IPS-20b (cell line): ENCODE results near the gene PKIG.

Experiments
- H3K27ac ChIP-seq: one replicate; pipeline ENCODE4 v1.5.1; 2013; ENCODE audit warnings: low read length
- H3K27me3 ChIP-seq: 2 replicates; pipeline ENCODE4 v1.6.1; 2013; ENCODE audit warnings: mild to moderate bottlenecking, low read length, inconsistent platforms; ENCODE audit not compliant: insufficient read depth
- H3K36me3 ChIP-seq: 2 replicates; pipeline ENCODE4 v1.6.1; 2013; ENCODE audit warnings: low read depth, mild to moderate bottlenecking, inconsistent platforms, low read length, moderate library complexity; ENCODE audit not compliant: insufficient read depth
- H3K4me1 ChIP-seq: 2 replicates; pipeline ENCODE4 v1.6.1; 2013; ENCODE audit warnings: mild to moderate bottlenecking, control low read depth, inconsistent platforms, low read length, moderate library complexity; ENCODE audit not compliant: insufficient read depth
- H3K4me3 ChIP-seq: 2 replicates; pipeline ENCODE4 v1.5.1; 2013; ENCODE audit warnings: mild to moderate bottlenecking, low read length, inconsistent platforms
- H3K9ac ChIP-seq: 2 replicates; pipeline ENCODE4 v1.6.1; 2013; ENCODE audit warnings: low read depth, mild to moderate bottlenecking, inconsistent platforms, low read length, moderate library complexity
- H3K9me3 ChIP-seq: 2 replicates; pipeline ENCODE4 v1.6.1; 2013; ENCODE audit warnings: mild to moderate bottlenecking, low read depth, low read length, inconsistent platforms; ENCODE audit not compliant: insufficient read depth

PKIG gene

GRCh38 chr20:44610313-44610962 is 28.1 kb downstream of the PKIG start:
- no peak overlapping the region for H3K9ac ChIP-seq

DNA sequence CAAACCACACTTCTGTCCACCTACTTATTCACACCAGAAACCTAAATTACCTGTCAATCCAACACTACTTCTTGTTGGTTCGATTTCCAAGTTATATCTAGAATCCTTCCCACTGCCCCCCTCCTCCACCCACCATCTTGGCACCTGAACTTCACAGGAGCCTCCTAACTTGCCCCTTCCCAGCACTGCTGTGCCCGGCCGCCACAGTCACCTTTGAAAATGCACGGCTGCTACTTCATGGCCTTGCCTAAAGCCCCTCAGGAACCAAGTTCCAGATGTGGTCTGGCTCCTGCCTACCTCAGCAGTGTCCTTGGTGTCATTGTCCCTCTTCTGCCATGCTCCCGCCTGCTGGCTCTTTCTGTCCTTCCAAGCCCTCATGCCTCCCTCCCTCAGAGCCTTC is 31.2 kb downstream of the PKIG start:
- Histone ChIP-seq H3K27me3 (peaks cover 5% of the 10 kb centered on the region), H3K4me3 (no peak overlapping the region), H3K4me1 (peaks cover 24% of the 10 kb centered on the region), H3K36me3 (peaks cover 14% of the 10 kb centered on the region; the same call in 1 of the 2 replicates), H3K27ac (no peak overlapping the region), H3K9me3 (no peaks in the 10 kb centered on the region), H3K9ac (no peak overlapping the region)

More at GRCh38 chr20:44610313-44610962, 28.1 kb downstream of the PKIG start:
- H3K27ac ChIP-seq, result no peak overlapping the region
- peaks cover 10% of the 10 kb centered on the region; the same call in 1 of the 2 replicates for H3K36me3 ChIP-seq
- H3K9me3 ChIP-seq, result no peaks in the 10 kb centered on the region
- H3K4me1 ChIP-seq, result peaks cover 12% of the 10 kb centered on the region
- no peaks in the 10 kb centered on the region for H3K27me3 ChIP-seq
- no peak overlapping the region for H3K4me3 ChIP-seq

DNA sequence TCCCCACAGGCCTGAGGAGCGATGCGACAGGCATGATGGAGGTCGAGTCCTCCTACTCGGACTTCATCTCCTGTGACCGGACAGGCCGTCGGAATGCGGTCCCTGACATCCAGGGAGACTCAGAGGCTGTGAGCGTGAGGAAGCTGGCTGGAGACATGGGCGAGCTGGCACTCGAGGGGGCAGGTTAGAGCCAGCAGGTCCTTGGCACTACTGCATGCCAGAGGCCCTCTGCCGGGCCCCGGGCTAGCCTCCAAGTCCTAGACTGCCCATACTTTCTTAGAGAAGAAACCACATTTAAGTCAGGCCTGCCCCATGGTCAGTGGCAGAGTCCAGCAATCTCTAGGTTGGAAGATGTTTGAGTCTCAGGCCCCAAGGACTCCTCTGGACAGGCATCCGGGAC is 32.1 kb downstream of the PKIG start:
- Histone ChIP-seq H3K27ac (no peak overlapping the region), H3K4me1 (peaks cover 18% of the 10 kb centered on the region), H3K9ac (no peak overlapping the region), H3K4me3 (no peak overlapping the region), H3K9me3 (no peaks in the 10 kb centered on the region), H3K27me3 (peaks cover 14% of the 10 kb centered on the region), H3K36me3 (peaks cover 22% of the 10 kb centered on the region)

DNA sequence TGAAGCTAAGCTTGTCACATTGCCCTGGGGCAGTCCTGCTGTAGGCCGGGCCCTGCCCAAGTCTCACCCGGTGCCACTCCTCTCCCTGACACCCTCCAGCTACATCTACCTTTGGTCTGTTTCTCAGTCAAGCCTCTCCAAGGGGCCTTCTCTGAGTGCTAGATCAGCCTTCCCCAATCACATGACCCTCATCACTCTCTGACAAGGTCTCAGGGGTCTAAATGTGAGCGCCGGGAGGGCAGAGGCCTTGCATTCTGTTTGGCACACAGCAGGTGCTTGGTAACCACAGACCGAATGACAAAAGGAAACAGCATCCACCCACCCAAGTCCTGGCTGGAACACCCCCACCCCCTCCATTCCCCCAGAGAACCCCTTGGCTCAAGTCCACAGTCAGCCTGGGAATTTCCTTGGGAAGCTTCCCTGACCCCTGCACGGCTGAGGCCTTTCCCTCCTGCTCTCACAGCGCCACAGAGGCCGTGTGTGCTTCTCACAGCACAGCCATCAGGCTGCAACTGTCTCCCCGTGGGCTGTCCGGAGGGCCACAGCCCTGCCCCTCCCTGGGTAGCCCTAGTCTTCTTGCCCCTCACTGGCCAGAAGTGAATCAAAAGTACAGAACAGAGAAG is 32.9 kb downstream of the PKIG start:
- Histone ChIP-seq H3K9ac (no peak overlapping the region), H3K4me3 (0 out of 2 replicates have a peak overlapping the region, but pooled peaks have one; percentile 11), H3K9me3 (no peaks in the 10 kb centered on the region), H3K27me3 (peaks cover 22% of the 10 kb centered on the region), H3K36me3 (peaks cover 30% of the 10 kb centered on the region), H3K27ac (no peak overlapping the region), H3K4me1 (peaks cover 16% of the 10 kb centered on the region; the same call in 1 of the 2 replicates)

GRCh38 chr20:44615876-44616603 is 33.7 kb downstream of the PKIG start:
- Histone ChIP-seq H3K9ac (no peak overlapping the region), H3K27ac (no peak overlapping the region), H3K36me3 (peaks cover 37% of the 10 kb centered on the region), H3K4me1 (peaks cover 16% of the 10 kb centered on the region; the same call in 1 of the 2 replicates), H3K9me3 (no peaks in the 10 kb centered on the region), H3K4me3 (no peak overlapping the region), H3K27me3 (peaks cover 29% of the 10 kb centered on the region)

DNA sequence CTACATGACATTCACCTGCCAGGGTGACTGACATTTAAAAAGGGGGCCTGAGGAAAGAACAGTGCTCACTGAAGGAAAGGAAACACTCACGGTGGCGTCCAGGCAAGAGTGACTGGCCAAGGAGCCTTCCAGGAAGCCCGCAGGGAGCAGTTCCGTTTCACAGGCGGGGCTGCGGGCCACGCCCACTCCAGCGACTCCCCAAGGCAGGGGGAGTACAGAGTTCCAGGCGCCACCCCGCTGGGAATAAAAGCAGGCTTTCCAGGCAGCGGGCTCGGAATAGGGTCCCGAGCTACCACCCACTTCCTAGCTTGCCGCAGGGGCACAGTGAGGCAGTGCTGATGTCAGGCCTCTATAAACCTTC is 34.2 kb downstream of the PKIG start:
- Histone ChIP-seq H3K4me1 (peaks cover 16% of the 10 kb centered on the region; the same call in 1 of the 2 replicates), H3K9ac (no peak overlapping the region), H3K9me3 (no peaks in the 10 kb centered on the region), H3K36me3 (peaks cover 38% of the 10 kb centered on the region), H3K27me3 (peaks cover 32% of the 10 kb centered on the region), H3K4me3 (no peak overlapping the region), H3K27ac (no peak overlapping the region)

GRCh38 chr20:44618318-44618731 is 35.9 kb downstream of the PKIG start:
- Histone ChIP-seq H3K36me3 (peaks cover 42% of the 10 kb centered on the region), H3K4me1 (peaks cover 16% of the 10 kb centered on the region; the same call in 1 of the 2 replicates), H3K4me3 (no peak overlapping the region), H3K9me3 (no peaks in the 10 kb centered on the region), H3K9ac (no peak overlapping the region), H3K27ac (no peak overlapping the region), H3K27me3 (peaks cover 32% of the 10 kb centered on the region)

GRCh38 chr20:44619294-44619693 is 36.9 kb downstream of the PKIG start:
- H3K4me1 ChIP-seq, result peaks cover 16% of the 10 kb centered on the region; the same call in 1 of the 2 replicates
- H3K36me3 ChIP-seq, result peaks cover 33% of the 10 kb centered on the region
- no peak overlapping the region for H3K27ac ChIP-seq
- H3K27me3 ChIP-seq, result peaks cover 32% of the 10 kb centered on the region
- no peaks in the 10 kb centered on the region for H3K9me3 ChIP-seq
- no peak overlapping the region for H3K4me3 ChIP-seq
- no peak overlapping the region for H3K9ac ChIP-seq

DNA sequence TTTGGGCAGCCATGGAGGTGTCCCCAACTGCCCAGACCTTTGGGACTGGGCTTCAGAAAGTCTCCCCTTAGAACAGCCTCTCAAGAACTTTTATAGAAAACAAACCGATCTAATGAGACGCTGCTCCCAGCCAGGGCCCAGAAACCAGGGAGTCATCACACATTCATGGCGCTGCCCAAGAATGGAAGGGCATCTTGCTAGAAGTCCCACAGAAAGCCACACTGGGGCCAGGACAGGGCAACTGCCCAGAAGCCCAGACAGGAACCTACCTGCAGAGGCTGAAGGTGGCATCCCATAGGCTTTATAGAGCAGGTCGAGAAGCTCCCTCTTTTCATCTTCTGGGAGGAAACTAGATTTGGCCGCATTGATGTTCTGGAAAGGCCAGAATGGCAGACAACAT is 37.7 kb downstream of the PKIG start:
- H3K36me3 ChIP-seq, result peaks cover 33% of the 10 kb centered on the region
- H3K4me3 ChIP-seq, result no peak overlapping the region
- H3K27ac ChIP-seq, result no peak overlapping the region
- H3K4me1 ChIP-seq, result peaks cover 14% of the 10 kb centered on the region; the same call in 1 of the 2 replicates
- peaks cover 32% of the 10 kb centered on the region for H3K27me3 ChIP-seq
- H3K9ac ChIP-seq, result no peak overlapping the region
- H3K9me3 ChIP-seq, result no peaks in the 10 kb centered on the region

DNA sequence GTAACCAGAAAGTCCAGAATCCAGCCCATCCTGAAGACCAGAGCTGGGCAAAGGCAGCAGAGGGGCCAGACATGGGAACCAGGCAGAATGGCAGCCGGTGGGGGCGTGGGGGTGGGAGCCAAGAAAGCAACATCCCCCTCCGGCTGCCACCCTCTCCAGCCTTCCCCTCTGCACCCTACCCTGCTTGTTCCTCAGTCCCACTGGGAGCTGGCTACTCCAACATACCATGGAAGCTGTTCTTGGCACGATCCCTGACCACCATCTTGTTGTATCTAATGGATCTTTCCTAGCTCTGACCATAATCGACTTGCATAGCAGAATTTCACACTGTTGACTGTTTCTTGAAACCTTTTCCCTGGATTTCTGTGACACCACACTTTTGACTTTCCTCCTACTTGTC is 38.9 kb downstream of the PKIG start:
- no peak overlapping the region for H3K9ac ChIP-seq
- no peak overlapping the region for H3K4me3 ChIP-seq
- no peaks in the 10 kb centered on the region for H3K9me3 ChIP-seq
- no peak overlapping the region for H3K27ac ChIP-seq
- H3K27me3 ChIP-seq, result peaks cover 32% of the 10 kb centered on the region
- H3K36me3 ChIP-seq, result peaks cover 33% of the 10 kb centered on the region
- H3K4me1 ChIP-seq, result peaks cover 8% of the 10 kb centered on the region; the same call in 1 of the 2 replicates

- H3K27ac ChIP-seq, result no peak overlapping the region
- H3K36me3 ChIP-seq, result peaks cover 33% of the 10 kb centered on the region
- peaks cover 32% of the 10 kb centered on the region for H3K27me3 ChIP-seq
- peaks cover 5% of the 10 kb centered on the region; the same call in 1 of the 2 replicates for H3K4me1 ChIP-seq
- H3K9ac ChIP-seq, result no peak overlapping the region
- H3K9me3 ChIP-seq, result no peaks in the 10 kb centered on the region
- no peak overlapping the region for H3K4me3 ChIP-seq
Measured at GRCh38 chr20:44621939-44622338, 39.6 kb downstream of the PKIG start.
